CD14-positive monocyte (primary cell): Measurements from ENCODE around the gene RIPOR3. TPM values are rescaled to one million over a fixed set of nuclear protein-coding genes. Genes with fewer than 3 reads are reported as not detected.

ENCODE experiments used
- DNase-seq, 3 donors: peaks; one replicate each; pipeline ENCODE4 v3.0.0-alpha.2; 2011 to 2022
- H2AFZ ChIP-seq: 2 replicates; pipeline ENCODE4 v1.6.0; 2012; ENCODE audit warnings: mild to moderate bottlenecking, low read depth, low read length, inconsistent platforms; ENCODE audit not compliant: insufficient read depth, poor library complexity, severe bottlenecking
- H3K27ac ChIP-seq, 2 donors: 1 replicate in 1 of 2; 2 replicates in 1 of 2; pipeline ENCODE4 v1.5.1; 2012 to 2013; ENCODE audit warnings: low read length in 2 of 2, control low read depth in 1 of 2, inconsistent platforms in 1 of 2, low read depth in 1 of 2, mild to moderate bottlenecking in 1 of 2
- H3K27me3 ChIP-seq, 2 donors: one replicate each; pipeline versions ENCODE4 v1.6.0 to v1.6.1; 2011 to 2013; ENCODE audit warnings: low read length in 2 of 2; ENCODE audit not compliant: control insufficient read depth in 2 of 2, insufficient read depth in 2 of 2
- H3K36me3 ChIP-seq, 2 donors: replicated peaks in 1 of 2; 1 replicate in 1 of 2; 2 replicates in 1 of 2; pipeline versions ENCODE4 v1.5.1 to v1.6.1; 2012 to 2013; ENCODE audit warnings: low read length in 2 of 2, control low read depth in 1 of 2, inconsistent platforms in 1 of 2, mild to moderate bottlenecking in 1 of 2; ENCODE audit not compliant: insufficient read depth in 2 of 2, control insufficient read depth in 1 of 2
- H3K4me1 ChIP-seq, 2 donors: 1 replicate in 1 of 2; 2 replicates in 1 of 2; pipeline versions ENCODE4 v1.5.1 to v1.6.1; 2012 to 2013; ENCODE audit warnings: low read length in 2 of 2, control low read depth in 1 of 2, inconsistent platforms in 1 of 2, mild to moderate bottlenecking in 1 of 2, moderate library complexity in 1 of 2; ENCODE audit not compliant: insufficient read depth in 2 of 2, control insufficient read depth in 1 of 2
- H3K4me2 ChIP-seq: replicated peaks from 2 replicates; pipeline ENCODE3; 2012; ENCODE audit warnings: low read length, moderate library complexity, mild to moderate bottlenecking; ENCODE audit not compliant: poor library complexity, severe bottlenecking; ENCODE audit errors: extremely low read depth
- H3K4me3 ChIP-seq, 3 experiments: fragments of 200-600 bp in 1 of 3; sonication (generic) in 1 of 3; replicated peaks in 1 of 3; 1 replicate in 2 of 3; 2 replicates in 1 of 3; pipeline ENCODE4 v1.5.1; 2011 to 2013; ENCODE audit warnings: low read length in 3 of 3, mild to moderate bottlenecking in 3 of 3, control low read depth in 2 of 3, low read depth in 2 of 3, inconsistent platforms in 1 of 3, moderate library complexity in 1 of 3
- H3K79me2 ChIP-seq: 2 replicates; pipeline ENCODE4 v1.6.0; 2012; ENCODE audit warnings: mild to moderate bottlenecking, control low read depth, inconsistent platforms, low read length, moderate library complexity; ENCODE audit not compliant: insufficient read depth
- H3K9ac ChIP-seq: 2 replicates; pipeline ENCODE4 v1.6.0; 2017; ENCODE audit warnings: low read length, mild to moderate bottlenecking; ENCODE audit not compliant: insufficient read depth, poor library complexity, severe bottlenecking
- H3K9me3 ChIP-seq, 2 donors: replicated peaks in 1 of 2; 1 replicate in 1 of 2; 2 replicates in 1 of 2; pipeline versions ENCODE4 v1.5.1 to v1.6.1; 2012 to 2013; ENCODE audit warnings: low read length in 2 of 2, control low read depth in 1 of 2; ENCODE audit not compliant: control insufficient read depth in 1 of 2, insufficient read depth in 1 of 2
- H4K20me1 ChIP-seq: 2 replicates; pipeline ENCODE4 v1.6.0; 2012; ENCODE audit warnings: mild to moderate bottlenecking, low read length, control low read depth, moderate library complexity; ENCODE audit not compliant: insufficient read depth
- H3K27ac Mint-ChIP-seq, 7 donors: one replicate each; pipeline ENCODE4 v1.8.0; 2020; ENCODE audit warnings: mild to moderate bottlenecking in 7 of 7, mixed read lengths in 7 of 7, moderate library complexity in 6 of 7, inconsistent platforms in 2 of 7
- H3K27me3 Mint-ChIP-seq, 3 donors: one replicate each; pipeline ENCODE4 v1.8.0; 2021 to 2022; ENCODE audit warnings: low read depth in 3 of 3, mild to moderate bottlenecking in 3 of 3, mixed read lengths in 3 of 3, moderate library complexity in 3 of 3, inconsistent platforms in 1 of 3
- H3K36me3 Mint-ChIP-seq, 2 donors: one replicate each; pipeline ENCODE4 v1.8.0; 2020; ENCODE audit warnings: mixed read lengths in 2 of 2, inconsistent platforms in 1 of 2, mild to moderate bottlenecking in 1 of 2
- H3K4me1 Mint-ChIP-seq: one replicate; pipeline ENCODE4 v1.8.0; 2020; ENCODE audit warnings: mild to moderate bottlenecking, mixed read lengths
- H3K4me3 Mint-ChIP-seq, 2 donors: one replicate each; pipeline ENCODE4 v1.8.0; 2020; ENCODE audit warnings: mild to moderate bottlenecking in 2 of 2, mixed read lengths in 2 of 2, moderate library complexity in 1 of 2
- H3K9me3 Mint-ChIP-seq, 7 donors: one replicate each; pipeline ENCODE4 v1.8.0; 2020 to 2022; ENCODE audit warnings: mixed read lengths in 7 of 7, mild to moderate bottlenecking in 6 of 7, moderate library complexity in 6 of 7, inconsistent platforms in 2 of 7
- WGBS: methylation state at CpG from one replicate; pipeline ENCODE4 v1.1.5; 2013; ENCODE audit warnings: missing lambda C conversion rate; ENCODE audit not compliant: insufficient coverage; 5-methylcytosine and 5-hydroxymethylcytosine counted together
- intact Hi-C, 2 donors: fragments of 100-400 bp; cut with micrococcal nuclease; formaldehyde crosslinking; loops; one replicate each; pipeline versions ENCODE4 v1.15.0 to v1.15.1; 2023
- polyA plus RNA-seq, 3 donors: library from polyadenylated mRNA; depleted of rRNA in 1 of 3; unstranded in 2 of 3; stranded (reverse) in 1 of 3; fragments of 300-500 nt in 2 of 3; fragments of >200 nt in 1 of 3; fragmentation: Illumina TruSeq in 2 of 3; gene quantifications; 1 replicate in 2 of 3; 2 replicates in 1 of 3; pipeline ENCODE4 v1.2.3, GENCODE V29; 2012 to 2021
- TF ChIP-seq, protein P1 (sequence below): fragments of 200-600 bp; IDR thresholded peaks from one replicate; pipeline ENCODE4 v1.8.0; 2022; ENCODE audit warnings: antibody characterized with exemption, mild to moderate bottlenecking

Gene RIPOR3
- polyA plus RNA-seq, 3 donors = not detected

GRCh38 chr20:50729901-50730764, 38.8 kb upstream of the RIPOR3 start:
- H3K27me3 ChIP-seq = peaks cover 8 to 9% of the 10 kb centered on the region in 2 donors

More at GRCh38 chr20:50729901-50730764, 38.8 kb upstream of the RIPOR3 start:
- Mint-ChIP-seq H3K36me3 (no peaks in the 10 kb centered on the region), H3K4me1 (peaks cover 14% of the 10 kb centered on the region), H3K27me3 (peaks cover 3 to 29% (median 11%) of the 10 kb centered on the region in 3 donors), H3K27ac (peak overlapping the region in 3 of 7 donors; percentile 13 to 55 (median 32)), H3K9me3 (peaks cover 0 to 3% (median 0%) of the 10 kb centered on the region in 7 donors), H3K4me3 (peak overlapping the region; percentile 85 to 89)
- Histone ChIP-seq H3K9me3 (no peaks in the 10 kb centered on the region), H4K20me1 (no peaks in the 10 kb centered on the region), H3K9ac (peak overlapping the region; percentile 64), H3K27ac (no peak overlapping the region), H3K4me3 (peak overlapping the region; percentile 53 to 92 (median 90)), H3K4me1 (peaks cover 12 to 19% of the 10 kb centered on the region in 2 donors), H2AFZ (peak overlapping the region; percentile 97), H3K36me3 (no peaks in the 10 kb centered on the region), H3K4me2 (peak overlapping the region; percentile 93), H3K79me2 (no peaks in the 10 kb centered on the region)
- peak in 1 of 3 donors; percentile 10 for DNase-seq
- TF ChIP-seq, protein P1, sequence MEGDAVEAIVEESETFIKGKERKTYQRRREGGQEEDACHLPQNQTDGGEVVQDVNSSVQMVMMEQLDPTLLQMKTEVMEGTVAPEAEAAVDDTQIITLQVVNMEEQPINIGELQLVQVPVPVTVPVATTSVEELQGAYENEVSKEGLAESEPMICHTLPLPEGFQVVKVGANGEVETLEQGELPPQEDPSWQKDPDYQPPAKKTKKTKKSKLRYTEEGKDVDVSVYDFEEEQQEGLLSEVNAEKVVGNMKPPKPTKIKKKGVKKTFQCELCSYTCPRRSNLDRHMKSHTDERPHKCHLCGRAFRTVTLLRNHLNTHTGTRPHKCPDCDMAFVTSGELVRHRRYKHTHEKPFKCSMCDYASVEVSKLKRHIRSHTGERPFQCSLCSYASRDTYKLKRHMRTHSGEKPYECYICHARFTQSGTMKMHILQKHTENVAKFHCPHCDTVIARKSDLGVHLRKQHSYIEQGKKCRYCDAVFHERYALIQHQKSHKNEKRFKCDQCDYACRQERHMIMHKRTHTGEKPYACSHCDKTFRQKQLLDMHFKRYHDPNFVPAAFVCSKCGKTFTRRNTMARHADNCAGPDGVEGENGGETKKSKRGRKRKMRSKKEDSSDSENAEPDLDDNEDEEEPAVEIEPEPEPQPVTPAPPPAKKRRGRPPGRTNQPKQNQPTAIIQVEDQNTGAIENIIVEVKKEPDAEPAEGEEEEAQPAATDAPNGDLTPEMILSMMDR = no peak
- intact Hi-C loops = no loop called here
- WGBS = 97% methylated on average over 6 of the region's 21 CpGs
